Neural cell (in vitro differentiated cells): ENCODE results near the gene SLC25A21. TPM values are rescaled to one million over a fixed set of nuclear protein-coding genes. Genes with fewer than 3 reads are reported as not detected.

Experiments used
- H2AFZ ChIP-seq: fragments of 200-600, 300-800 bp; sonication (generic), shearing (Covaris generic); 2 replicates; pipeline ENCODE4 v1.6.0; 2014; ENCODE audit warnings: low read depth, mild to moderate bottlenecking, antibody characterized with exemption, low read length, moderate library complexity
- H3F3A ChIP-seq: fragments of 200-600 bp; shearing (Covaris generic); 2 replicates; pipeline ENCODE4 v1.6.1; 2016; ENCODE audit warnings: mild to moderate bottlenecking, moderate library complexity, mixed read lengths, antibody characterized with exemption, low read length; ENCODE audit not compliant: insufficient read depth, poor library complexity, severe bottlenecking
- H3K27ac ChIP-seq: fragments of 200-600, 300-800 bp; sonication (generic), shearing (Covaris generic); 2 replicates; pipeline ENCODE4 v1.5.1; 2014; ENCODE audit warnings: mild to moderate bottlenecking, low read length, moderate library complexity
- H3K27me3 ChIP-seq: fragments of 300-800, 200-600 bp; sonication (generic), shearing (Covaris generic); 2 replicates; pipeline ENCODE4 v1.6.0; 2014; ENCODE audit warnings: mild to moderate bottlenecking, low read depth, low read length, moderate library complexity; ENCODE audit not compliant: insufficient read depth
- H3K36me3 ChIP-seq: fragments of 300-800, 200-600 bp; sonication (generic), shearing (Covaris generic); 2 replicates; pipeline ENCODE4 v1.5.1; 2014; ENCODE audit warnings: mild to moderate bottlenecking, antibody characterized with exemption, low read length, moderate library complexity; ENCODE audit not compliant: insufficient read depth
- H3K4me2 ChIP-seq: fragments of 300-800, 200-600 bp; sonication (generic), shearing (Covaris generic); 2 replicates; pipeline ENCODE4 v1.6.0; 2014; ENCODE audit warnings: mild to moderate bottlenecking, low read length
- H3K4me3 ChIP-seq: fragments of 300-800, 200-600 bp; sonication (generic), shearing (Covaris generic); 2 replicates; pipeline ENCODE4 v1.5.1; 2014; ENCODE audit warnings: mild to moderate bottlenecking, low read length, moderate library complexity
- H3K79me2 ChIP-seq: fragments of 200-600 bp; shearing (Covaris generic); replicated peaks from 2 replicates; pipeline ENCODE4 v1.6.0; 2014; ENCODE audit warnings: mild to moderate bottlenecking, low read length, moderate library complexity; ENCODE audit not compliant: insufficient read depth
- H3K9ac ChIP-seq: fragments of 300-800, 200-600 bp; sonication (generic), shearing (Covaris generic); 2 replicates; pipeline ENCODE4 v1.6.1; 2016; ENCODE audit warnings: mild to moderate bottlenecking, low read length, mixed read lengths
- H3K9me2 ChIP-seq: fragments of 200-600 bp; shearing (Covaris generic); 2 replicates; pipeline ENCODE4 v1.6.1; 2016; ENCODE audit warnings: mild to moderate bottlenecking, low read length, mixed read lengths; ENCODE audit not compliant: insufficient read depth
- H3K9me3 ChIP-seq: fragments of 200-600, 300-800 bp; sonication (generic), shearing (Covaris generic); 2 replicates; pipeline ENCODE4 v1.6.1; 2016; ENCODE audit warnings: mild to moderate bottlenecking, mixed run types, low read length, moderate library complexity, mixed read lengths
- H4K20me1 ChIP-seq: fragments of 200-600 bp; shearing (Covaris generic); 2 replicates; pipeline ENCODE4 v1.6.1; 2016; ENCODE audit warnings: mild to moderate bottlenecking, mixed run types; ENCODE audit not compliant: insufficient read depth
- CTCF ChIP-seq: fragments of 450-650 bp; IDR thresholded peaks from 2 replicates; pipeline ENCODE4 v1.5.1; 2014; ENCODE audit warnings: antibody characterized with exemption, mild to moderate bottlenecking, moderate library complexity; ENCODE audit not compliant: poor library complexity, severe bottlenecking
- EP300 ChIP-seq: fragments of 450-650 bp; conservative IDR thresholded peaks from 2 replicates; pipeline ENCODE4 v1.6.1; 2014; ENCODE audit warnings: antibody characterized with exemption, mild to moderate bottlenecking, moderate library complexity; ENCODE audit not compliant: poor library complexity, severe bottlenecking
- EZH2 ChIP-seq: fragments of 200-600, 300-800 bp; shearing (Covaris generic), sonication (generic); IDR thresholded peaks from 2 replicates; pipeline ENCODE4 v1.6.1; 2014; ENCODE audit warnings: antibody characterized with exemption, low read length, borderline replicate concordance, mild to moderate bottlenecking; ENCODE audit not compliant: insufficient read depth, poor library complexity, severe bottlenecking
- MXI1 ChIP-seq: fragments of 450-650 bp; conservative IDR thresholded peaks from 2 replicates; pipeline ENCODE4 v1.6.1; 2014; ENCODE audit warnings: antibody characterized with exemption, mild to moderate bottlenecking; ENCODE audit not compliant: poor library complexity, severe bottlenecking
- POLR2AphosphoS5 ChIP-seq: IDR thresholded peaks from 2 replicates; pipeline ENCODE4 v1.6.1; 2012
- RAD21 ChIP-seq: fragments of 450-650 bp; conservative IDR thresholded peaks from 2 replicates; pipeline ENCODE4 v1.6.1; 2014; ENCODE audit warnings: antibody characterized with exemption, mild to moderate bottlenecking, moderate library complexity
- REST ChIP-seq: IDR thresholded peaks from 2 replicates; pipeline ENCODE4 v1.6.1; 2012; ENCODE audit warnings: borderline replicate concordance
- SMC3 ChIP-seq: fragments of 450-650 bp; conservative IDR thresholded peaks from 2 replicates; pipeline ENCODE4 v1.6.1; 2014; ENCODE audit warnings: antibody characterized with exemption, mild to moderate bottlenecking, moderate library complexity; ENCODE audit not compliant: poor library complexity
- TAF1 ChIP-seq: IDR thresholded peaks from 2 replicates; pipeline ENCODE4 v1.6.1; 2012; ENCODE audit warnings: low read depth
- polyA plus RNA-seq: library from polyadenylated mRNA; depleted of rRNA; stranded (reverse); fragments of >200 nt; gene quantifications from 2 replicates; pipeline ENCODE4 v1.2.3, GENCODE V29; 2014

SLC25A21 gene
- polyA plus RNA-seq, 1 donor from 2014 or later = 0.35 TPM

- Histone ChIP-seq H3K9ac (no peak overlapping the region), H3K27ac (no peak overlapping the region), H3K9me2 (no peaks in the 10 kb centered on the region), H4K20me1 (no peaks in the 10 kb centered on the region), H3K4me2 (no peak overlapping the region), H2AFZ (no peak overlapping the region), H3K27me3 (no peaks in the 10 kb centered on the region), H3K79me2 (no peaks in the 10 kb centered on the region), H3F3A (no peaks in the 10 kb centered on the region), H3K4me3 (no peak overlapping the region), H3K9me3 (no peaks in the 10 kb centered on the region), H3K36me3 (no peaks in the 10 kb centered on the region)
- no peak for TF ChIP-seq MXI1
- no peak for TF ChIP-seq SMC3
- no peak for TF ChIP-seq TAF1
- TF ChIP-seq REST = no peak
- no peak for TF ChIP-seq CTCF
- TF ChIP-seq RAD21 = no peak
- TF ChIP-seq EP300 = no peak
- no peak for TF ChIP-seq POLR2AphosphoS5
- TF ChIP-seq EZH2 = no peak
These were observed 84.9 kb downstream of the SLC25A21 start for GRCh38 chr14:37087520-37087919.

- Histone ChIP-seq H3K27me3 (no peaks in the 10 kb centered on the region), H3K9ac (no peak overlapping the region), H3K27ac (no peak overlapping the region), H3K9me2 (no peaks in the 10 kb centered on the region), H3K79me2 (no peaks in the 10 kb centered on the region), H3K36me3 (no peaks in the 10 kb centered on the region), H2AFZ (no peak overlapping the region), H4K20me1 (no peaks in the 10 kb centered on the region), H3F3A (no peaks in the 10 kb centered on the region), H3K4me3 (no peak overlapping the region), H3K9me3 (no peaks in the 10 kb centered on the region), H3K4me2 (no peak overlapping the region)
- TF ChIP-seq SMC3 (no peak), RAD21 (no peak)
These were observed 88.8 kb downstream of the SLC25A21 start for GRCh38 chr14:37083599-37083998.

GRCh38 chr14:37082449-37082848 is 90.0 kb downstream of the SLC25A21 start:
- no peaks in the 10 kb centered on the region for H3F3A ChIP-seq
- no peak overlapping the region for H3K9ac ChIP-seq
- no peaks in the 10 kb centered on the region for H3K36me3 ChIP-seq
- H2AFZ ChIP-seq = no peak overlapping the region
- no peaks in the 10 kb centered on the region for H3K9me3 ChIP-seq
- no peaks in the 10 kb centered on the region for H3K27me3 ChIP-seq
- H3K27ac ChIP-seq = no peak overlapping the region
- H4K20me1 ChIP-seq = no peaks in the 10 kb centered on the region
- no peak overlapping the region for H3K4me3 ChIP-seq
- no peaks in the 10 kb centered on the region for H3K79me2 ChIP-seq
- H3K4me2 ChIP-seq = no peak overlapping the region
- no peaks in the 10 kb centered on the region for H3K9me2 ChIP-seq
- no peak for TF ChIP-seq TAF1
- TF ChIP-seq EP300 = no peak
- no peak for TF ChIP-seq RAD21
- no peak for TF ChIP-seq SMC3
- TF ChIP-seq CTCF = no peak
- TF ChIP-seq REST = no peak
- no peak for TF ChIP-seq EZH2
- no peak for TF ChIP-seq POLR2AphosphoS5
- TF ChIP-seq MXI1 = no peak
